NCI-H146 treated with DMSO at 0.1 percent for 48 hours (cell line): ENCODE data around the gene VAPB.
"Not testable (repeated sequence)": the region's sequence is repeated elsewhere in the genome, so short reads cannot be mapped to it uniquely, and the experiment has no call there.

ENCODE experiments used
- DNase-seq: peaks from one replicate; lab custom pipeline; 2025; ENCODE audit not compliant: unreplicated experiment; lab: John Stamatoyannopoulos, UW

VAPB gene

DNA sequence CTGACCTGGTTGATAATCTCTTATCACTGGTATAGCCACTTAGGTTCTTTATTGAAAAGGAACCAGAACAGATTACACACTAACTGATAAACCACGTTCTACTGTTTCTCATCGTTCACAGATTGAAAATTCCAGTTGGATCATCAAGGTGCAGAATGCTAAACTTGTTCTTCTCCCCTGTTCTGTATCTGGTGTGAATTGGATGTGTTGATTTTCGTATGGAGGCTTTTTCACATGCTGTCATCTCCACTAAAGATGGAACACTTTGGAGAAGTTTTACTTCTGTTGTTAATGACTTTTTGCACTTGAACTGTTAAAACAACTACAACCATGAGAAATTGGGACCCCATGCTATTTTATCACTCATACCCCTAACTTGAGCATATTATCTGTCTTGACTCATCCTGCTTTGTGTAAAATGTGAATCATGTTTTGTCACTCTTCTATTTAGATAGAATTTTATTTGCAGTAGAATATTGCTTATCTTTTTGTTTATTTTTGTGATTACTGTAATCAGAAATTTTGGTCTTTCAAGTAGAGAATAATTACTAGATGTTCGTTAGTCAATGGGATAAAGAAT lies 17.5 kb downstream of the VAPB start:
- no peak for DNase-seq

DNA sequence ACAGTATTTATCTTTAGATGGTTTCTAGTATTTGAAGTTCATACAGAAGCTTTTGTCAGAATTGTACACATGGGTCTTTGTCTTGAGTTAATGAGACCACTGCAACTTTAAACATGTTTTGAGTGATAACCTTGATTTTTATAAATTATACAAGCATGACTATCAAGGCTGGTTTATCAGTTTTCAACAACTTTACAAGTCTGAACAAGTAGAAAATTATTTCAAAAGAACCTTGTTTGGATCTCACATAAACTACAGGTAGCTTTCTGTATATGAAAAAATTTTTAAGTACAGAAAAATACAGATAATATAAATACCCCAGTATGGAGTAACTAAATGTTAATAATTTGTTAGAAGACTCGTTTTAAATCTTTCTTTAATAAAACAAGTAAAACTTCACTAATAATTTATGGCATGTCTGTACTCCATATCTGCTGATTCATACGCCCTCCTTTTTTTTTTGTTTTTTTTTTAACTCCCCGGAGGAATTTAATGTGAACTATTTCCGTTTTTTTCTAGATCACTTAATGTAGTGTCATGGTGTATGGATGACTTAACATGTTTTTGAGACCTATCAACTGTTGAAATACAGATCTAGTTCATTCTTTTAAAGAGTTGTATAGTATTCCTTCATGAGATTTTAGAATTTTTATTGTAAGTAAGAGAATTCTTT lies 18.3 kb downstream of the VAPB start:
- no peak for DNase-seq

DNA sequence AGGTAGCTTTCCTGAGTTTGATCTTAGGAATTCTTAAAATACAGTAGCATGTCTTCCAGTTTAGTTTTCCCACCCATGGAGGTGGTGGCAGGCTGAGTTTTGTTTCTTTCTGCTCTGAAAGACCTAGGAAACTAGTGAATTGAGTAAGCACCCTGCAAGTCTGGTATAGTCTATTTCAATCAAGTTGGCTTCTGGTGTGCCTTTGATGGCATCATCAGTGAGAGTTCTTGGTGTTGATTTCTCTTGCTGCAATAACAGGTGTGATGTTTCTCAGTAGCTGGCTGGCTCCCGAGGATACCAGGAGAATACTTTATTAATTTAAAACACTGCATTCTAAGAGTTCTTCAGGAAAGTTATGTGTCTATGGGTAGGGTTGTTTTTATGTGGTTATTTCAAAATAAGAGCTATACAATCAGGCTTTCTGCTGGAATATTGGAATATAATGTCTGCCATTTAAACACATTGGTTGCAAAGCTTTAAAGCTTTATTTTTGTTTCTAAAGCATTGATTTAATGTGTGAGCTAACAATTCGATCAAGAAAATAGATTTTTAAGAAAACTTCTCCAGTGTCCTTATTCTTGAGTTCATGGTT lies 19.0 kb downstream of the VAPB start:
- no peak for DNase-seq

DNA sequence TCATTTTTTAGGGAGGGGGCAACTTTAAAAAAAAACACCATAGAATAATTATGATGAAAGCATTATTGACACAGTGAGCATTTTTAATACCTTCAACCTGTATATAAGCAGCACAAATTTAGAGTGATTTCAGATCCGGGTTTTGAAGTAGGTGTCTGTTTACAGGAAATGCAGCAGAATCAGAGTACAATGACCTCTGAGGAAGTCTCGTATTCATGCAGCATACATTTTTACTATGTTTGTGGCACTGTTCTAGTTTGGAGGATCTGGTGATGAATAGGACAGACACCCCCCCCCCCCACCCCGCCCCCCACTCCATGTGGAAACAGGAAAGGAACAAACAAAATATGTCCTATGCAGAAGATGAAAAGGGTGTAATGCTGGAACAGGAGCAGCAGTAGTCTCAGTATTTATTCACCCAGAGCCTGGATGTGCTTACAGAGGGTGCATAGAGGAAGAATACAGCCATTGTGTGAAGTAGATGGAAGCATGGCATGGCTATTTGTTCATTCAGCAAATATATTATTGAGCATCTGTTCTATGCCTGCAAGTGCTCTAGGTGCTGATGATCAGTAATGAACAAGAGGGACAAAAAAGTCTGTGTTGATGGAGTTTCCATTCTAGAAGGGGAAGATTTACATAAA lies 19.7 kb downstream of the VAPB start:
- no peak for DNase-seq

DNA sequence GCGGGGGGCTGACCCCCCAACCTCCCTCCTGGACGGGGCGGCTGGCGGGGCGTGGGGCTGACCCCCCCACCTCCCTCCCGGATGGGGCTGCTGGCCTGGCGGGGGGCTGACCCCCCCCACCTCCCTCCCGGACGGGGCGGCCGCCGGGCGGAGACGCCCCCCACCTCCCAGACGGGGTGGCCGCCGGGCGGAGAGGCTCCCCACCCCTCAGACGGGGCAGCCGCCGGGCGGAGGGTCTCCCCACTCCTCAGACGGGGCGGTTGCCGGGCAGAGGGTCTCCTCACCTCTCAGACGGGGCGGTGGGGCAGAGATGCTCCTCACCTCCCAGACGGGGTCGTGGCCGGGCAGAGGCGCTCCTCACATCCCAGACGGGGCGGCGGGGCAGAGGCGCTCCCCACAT lies 25.2 kb downstream of the VAPB start:
- not testable (repeated sequence) for DNase-seq

DNA sequence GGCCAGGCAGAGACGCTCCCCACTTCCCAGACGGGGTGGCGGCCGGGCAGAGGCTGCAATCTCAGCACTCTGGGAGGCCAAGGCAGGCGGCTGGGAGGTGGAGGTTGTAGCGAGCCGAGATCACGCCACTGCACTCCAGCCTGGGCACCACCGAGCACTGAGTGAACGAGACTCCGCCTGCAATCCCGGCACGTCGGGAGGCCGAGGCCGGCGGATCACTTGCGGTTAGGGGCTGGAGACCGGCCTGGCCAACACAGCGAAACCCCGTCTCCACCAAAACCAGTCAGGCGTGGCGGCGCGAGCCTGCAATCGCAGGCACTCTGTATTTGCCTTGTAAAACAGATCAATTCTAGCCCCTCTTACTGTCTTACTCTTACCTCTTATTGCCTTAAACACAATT lies 25.8 kb downstream of the VAPB start:
- not testable (repeated sequence) for DNase-seq

DNA sequence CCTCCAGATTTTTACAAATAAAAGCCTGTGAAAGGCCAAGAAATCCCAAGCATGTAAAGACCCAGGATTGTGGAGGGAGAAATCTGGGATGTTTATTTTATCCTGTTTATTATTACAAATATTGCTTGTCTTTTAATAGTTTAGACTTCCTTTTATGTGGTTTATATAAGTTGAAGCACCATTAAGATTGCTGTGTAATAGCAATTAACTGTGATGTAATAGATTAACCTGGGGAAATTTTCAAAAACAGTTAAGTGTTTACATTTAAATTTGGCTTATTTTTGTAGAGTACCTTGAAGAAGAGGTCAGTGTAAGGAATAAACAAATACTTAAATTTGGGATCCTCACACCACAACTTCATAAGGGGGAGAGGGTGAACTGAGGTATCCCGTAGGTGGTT lies 27.0 kb downstream of the VAPB start:
- no peak for DNase-seq

DNA sequence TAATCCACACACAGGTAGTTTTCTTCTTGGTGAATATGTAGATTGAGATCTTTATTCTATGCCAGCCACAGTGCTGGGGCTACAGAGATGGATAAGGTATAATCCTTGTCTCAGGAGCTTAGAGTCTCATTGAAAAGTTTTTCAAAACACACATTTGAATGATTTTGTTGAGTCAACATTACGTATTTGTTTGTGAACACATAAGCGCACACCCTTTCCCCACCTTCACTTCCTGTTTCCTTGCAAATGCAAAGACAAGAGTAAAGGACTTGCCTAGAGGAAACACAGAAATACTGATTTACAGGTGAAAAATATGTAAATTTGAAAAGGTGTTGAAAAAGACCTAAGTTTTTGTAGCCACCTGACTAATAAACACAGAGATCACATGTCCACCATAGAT lies 27.8 kb downstream of the VAPB start:
- DNase-seq = no peak

DNA sequence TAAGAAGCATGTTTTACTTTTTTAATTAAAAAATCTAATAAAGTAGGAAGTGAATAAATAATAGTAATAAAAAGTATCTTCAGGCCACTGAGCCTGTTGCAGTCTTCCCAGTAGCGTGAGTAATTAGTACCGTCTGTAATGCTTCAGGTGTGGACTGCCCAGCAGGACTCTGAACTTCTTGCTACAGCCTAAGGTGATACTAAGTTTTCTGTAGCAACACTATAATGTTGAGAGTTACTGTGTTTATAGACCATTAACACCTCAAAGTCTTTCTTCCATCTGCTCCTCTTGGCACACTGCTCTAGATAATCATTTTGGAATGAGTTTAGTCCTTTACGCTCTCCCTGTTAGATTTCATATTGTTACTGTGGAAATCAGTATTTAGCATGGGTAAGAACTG lies 28.4 kb downstream of the VAPB start:
- DNase-seq = no peak

DNA sequence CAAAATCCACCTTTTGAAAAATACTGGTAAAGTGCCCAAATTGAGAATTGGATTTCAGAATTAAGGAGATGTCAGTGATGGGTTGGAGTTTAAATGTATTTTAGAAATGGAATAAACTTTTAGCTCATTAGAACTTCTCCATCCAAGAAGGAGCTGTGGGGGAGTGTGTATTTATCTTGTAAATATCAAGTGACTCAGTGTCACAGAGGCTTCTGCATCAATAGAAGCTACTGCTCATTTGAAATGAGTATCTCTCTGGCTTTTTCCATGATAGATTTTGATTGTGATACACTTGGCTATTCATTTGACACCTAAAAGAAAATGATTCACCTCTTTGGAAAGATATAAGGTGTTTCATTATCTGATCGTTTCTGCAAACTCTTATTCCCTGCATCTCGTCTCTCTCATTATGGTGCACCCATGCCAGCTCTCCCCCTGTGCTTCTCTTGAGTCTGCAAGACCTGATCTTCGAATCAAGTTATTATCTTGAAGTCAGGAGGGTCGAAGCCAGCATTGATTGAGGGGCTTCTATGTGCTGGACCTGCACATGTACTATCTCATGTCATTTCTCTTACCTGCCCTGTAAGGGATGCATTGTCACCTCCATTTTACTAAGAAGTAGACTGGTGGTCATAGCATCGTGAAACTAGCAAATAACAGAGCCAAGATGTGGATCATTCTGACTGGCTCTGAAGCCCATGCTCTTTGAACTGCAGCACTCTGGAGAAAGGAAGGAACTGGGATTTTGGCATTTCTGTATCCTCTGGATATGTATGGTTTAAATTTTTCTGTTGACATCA lies 30.1 kb downstream of the VAPB start:
- DNase-seq = no peak

DNA sequence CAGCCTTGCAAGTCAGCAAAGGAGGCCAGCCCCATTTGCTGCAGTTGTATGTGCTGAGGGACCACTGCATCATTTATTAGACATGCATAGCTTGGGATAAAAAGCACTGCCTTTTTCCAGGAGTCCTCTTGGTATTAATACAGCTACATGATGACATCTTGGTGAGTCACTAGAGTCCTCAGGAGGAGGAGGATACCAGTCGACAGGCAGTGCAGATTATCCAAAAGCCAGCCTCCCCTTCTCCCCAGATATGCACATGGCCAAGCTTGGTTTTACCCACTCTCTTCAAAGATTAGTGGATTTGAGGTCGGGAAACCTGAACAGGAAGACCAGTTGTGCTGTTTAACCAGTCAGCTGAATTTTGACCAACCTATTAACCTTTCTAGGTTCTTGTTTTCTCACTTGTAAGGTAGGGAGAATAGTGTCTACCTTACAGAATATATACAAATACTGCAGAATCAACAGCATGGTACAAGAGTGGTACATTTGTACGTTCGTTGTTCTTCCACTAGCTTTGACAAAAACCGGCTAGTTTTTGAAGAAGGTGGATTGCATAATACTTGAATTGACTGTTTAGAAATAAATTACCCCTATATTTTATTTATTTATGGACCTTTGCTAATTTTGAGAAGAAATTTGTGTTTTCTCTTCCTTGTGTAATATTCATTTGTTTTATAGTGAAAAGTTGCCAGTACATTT lies 31.9 kb downstream of the VAPB start:
- DNase-seq = no peak

DNA sequence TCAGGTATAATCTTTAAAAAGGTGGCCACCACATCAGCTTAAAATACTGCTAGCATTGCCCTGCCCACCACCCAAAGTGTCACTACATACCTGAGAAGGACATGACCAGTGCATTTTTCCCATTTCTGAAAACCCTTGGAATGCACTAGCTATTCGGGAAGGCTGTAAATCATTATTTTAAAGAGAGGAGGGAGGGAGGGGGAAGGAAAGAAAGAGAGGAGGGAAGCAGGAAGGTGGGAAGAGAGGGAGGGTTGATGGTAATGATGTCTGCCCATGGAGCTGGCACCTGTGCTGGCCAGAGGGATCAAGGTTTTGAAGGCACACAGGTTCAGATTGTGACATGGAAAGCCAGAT lies 32.4 kb downstream of the VAPB start:
- no peak for DNase-seq

DNA sequence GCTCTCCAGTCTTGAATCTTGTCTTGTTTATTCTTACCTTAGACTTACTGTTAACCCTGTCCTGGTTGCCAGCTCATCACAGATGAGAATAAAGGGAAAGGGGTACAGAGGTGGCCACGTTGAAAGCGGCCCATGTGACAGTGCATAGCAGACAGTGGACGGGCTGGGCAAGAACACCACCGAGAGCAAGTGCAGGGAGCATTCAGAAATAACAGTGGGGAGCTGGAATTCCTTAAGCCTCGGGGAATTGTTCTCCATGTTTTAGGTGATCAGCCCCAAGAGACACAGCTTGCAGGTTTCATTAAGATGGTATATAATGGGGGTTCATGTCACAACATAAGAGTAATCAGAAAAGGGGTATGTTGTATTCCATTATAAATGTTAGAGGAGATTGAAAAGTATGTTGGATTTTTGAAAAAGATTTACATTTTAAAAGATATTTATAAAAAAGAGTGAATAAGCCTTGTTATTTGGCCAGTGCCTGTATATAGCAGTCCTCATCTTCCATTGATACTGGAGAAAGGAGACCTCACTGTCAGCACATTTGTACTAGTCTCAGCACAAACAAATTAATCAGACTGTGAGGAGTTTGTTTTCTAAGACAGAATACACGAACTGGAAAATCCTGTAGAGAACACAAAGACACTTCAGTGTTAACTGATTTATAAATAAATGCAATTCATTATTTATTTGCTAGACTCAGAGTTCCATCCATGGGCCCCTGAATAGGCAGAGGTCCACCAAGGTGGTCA lies 35.4 kb downstream of the VAPB start:
- no peak for DNase-seq

DNA sequence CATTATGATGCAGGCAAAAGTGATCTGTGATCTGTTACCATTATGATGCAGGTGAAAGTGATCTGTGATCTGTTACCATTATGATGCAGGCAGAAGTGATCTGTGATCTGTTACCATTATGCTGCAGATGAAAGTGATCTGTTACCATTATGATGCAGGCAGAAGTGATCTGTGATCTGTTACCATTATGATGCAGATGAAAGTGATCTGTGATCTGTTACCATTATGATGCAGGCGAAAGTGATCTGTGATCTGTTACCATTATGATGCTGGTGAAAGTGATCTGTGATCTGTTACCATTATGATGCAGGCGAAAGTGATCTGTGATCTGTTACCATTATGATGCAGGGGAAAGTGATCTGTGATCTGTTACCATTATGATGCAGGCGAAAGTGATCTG lies 38.5 kb downstream of the VAPB start:
- not testable (repeated sequence) for DNase-seq

DNA sequence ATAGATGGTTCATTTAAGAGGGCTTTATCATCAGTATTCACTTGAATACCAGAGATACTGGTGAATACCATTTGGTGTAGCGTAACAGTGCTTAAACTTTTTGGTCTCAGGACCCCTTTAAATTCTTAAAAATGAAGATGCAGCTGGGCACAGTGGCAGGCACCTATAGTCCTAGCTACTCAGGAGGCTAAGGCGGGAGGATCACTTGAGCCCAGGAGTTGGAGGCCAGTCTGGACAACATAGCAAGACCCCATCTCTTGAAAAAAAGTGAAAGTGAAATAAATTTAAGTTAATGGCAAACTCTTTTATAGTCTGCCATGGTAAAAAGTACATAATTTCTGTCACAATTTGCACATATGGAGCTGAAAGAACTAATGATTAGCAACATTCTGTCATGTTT lies 39.3 kb downstream of the VAPB start:
- DNase-seq = no peak

DNA sequence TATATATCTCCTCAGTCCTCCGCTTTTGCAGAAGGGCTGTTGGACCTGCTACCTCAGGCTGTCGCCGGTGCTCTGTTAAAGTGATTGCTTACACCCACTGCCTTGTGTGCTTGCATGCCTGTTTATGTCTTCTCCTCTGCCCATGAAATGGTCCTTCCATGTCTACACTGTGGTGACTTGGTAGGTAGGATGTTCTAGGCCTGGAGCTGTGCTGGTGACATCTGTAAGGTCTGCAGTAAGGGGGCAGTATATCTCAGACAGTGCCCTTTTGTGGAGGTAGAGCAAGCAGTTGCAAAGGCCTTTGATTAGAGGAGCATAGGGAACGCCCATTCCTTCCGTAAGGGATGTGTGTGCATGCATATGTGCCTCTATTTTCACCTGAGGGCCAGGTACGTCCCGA lies 40.3 kb downstream of the VAPB start:
- no peak for DNase-seq

DNA sequence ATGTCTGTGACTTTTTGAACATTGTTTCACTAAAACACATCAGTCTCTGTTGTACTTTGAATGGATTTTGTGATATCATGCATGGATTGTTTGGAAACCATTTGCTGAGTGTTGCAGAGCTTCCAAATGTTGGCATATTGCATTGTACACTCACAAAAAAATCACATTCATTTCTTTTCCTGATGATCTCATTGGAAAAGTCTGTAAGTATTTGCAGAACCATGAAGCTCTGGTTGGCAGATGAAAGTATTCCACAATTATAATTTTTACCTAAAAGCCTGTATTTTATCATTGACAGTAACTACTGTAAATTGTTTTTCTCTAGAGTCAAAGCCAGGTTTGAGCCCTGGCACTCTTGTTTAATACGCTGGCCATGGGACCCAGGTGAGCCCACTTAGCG lies 42.1 kb downstream of the VAPB start:
- no peak for DNase-seq

DNA sequence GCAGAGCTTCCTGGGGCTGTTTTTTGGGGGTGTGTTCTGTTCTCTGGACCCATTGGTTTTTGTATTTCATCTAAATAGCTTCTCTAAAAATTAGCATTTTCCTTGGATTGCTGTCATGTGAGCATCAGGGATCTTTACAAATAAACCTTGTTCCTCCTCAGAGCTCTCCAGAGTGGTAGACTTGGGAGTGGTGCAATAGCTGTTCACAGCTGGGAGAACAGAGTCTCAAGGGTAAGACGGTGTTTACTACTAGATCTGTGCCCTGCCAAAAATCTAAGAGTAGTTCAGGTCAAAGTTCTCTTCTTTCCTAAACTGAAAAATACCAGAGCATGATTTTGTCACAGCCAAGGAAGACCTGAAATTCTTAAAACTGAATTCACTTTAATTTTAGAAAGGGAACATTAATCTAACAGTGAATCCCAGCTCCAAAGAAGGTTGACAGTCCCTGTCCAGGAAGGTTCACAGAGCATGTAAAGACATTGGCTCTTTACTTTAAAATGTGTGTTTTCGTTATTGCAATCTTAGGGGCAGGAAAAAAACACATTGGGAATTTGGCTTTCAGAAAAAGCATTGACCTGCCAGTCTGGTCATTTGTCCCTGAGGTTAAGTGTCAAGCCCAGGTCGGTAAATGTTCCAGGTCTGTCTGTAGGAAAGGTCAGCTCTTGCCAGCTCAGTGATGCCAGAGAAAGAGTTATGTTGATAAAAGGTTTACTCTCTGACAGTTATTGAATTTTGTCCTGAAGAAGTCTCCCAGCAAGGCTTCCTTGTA lies 43.3 kb downstream of the VAPB start:
- no peak for DNase-seq

DNA sequence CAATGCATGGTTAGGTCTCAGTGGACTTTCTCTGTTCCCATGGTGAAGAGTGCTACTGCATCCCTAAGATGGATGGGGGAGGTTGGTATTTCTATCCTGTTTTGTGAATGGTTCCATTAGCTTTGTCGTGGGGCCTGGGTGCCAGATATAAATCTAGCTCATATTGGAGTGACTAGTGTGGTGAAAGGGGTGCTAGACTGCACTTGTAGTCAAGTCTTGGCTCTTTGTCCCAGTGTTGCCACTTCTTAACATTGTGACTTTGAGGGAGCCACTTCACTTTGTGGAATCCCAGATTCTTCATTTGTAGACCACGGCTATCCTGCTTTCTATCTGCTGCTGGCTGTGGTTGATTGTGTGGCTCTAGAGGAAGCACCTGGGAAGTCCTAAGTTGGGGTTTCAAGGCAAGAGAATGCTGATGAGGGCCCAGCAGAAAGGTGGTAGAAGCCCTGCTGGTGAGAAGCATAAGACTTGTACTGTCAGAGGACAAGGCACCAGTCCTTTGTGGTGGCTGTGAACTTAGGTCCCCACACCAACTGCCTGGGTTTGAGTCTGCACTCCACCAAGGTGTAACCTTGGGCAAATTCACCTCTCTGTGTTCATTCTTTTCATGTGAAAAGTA lies 44.1 kb downstream of the VAPB start:
- DNase-seq = no peak
